Measurements from ENCODE around the gene SRPK3.

SRPK3 gene

GRCh38 chrX:153769865-153770600 is 10.8 kb upstream of the SRPK3 start:
- Histone ChIP-seq H3K9me3 (ENCODE audit: low read length) (no peaks in the 10 kb centered on the region), H3K27me3 (ENCODE audit: insufficient read depth, low read length) (peaks cover 7% of the 10 kb centered on the region), H2AFZ (ENCODE audit: low read depth, low read length) (no peak overlapping the region), H3K36me3 (ENCODE audit: insufficient read depth, low read length) (no peaks in the 10 kb centered on the region), H3K4me1 (ENCODE audit: insufficient read depth, low read length) (peaks cover 21% of the 10 kb centered on the region), H3K4me3 (ENCODE audit: low read length) (no peak overlapping the region)

GRCh38 chrX:153770601-153771414 is 10.0 kb upstream of the SRPK3 start:
- Histone ChIP-seq H3K4me3 (ENCODE audit: low read length) (no peak overlapping the region), H2AFZ (ENCODE audit: low read depth, low read length) (no peak overlapping the region), H3K27me3 (ENCODE audit: insufficient read depth, low read length) (peaks cover 7% of the 10 kb centered on the region), H3K36me3 (ENCODE audit: insufficient read depth, low read length) (no peaks in the 10 kb centered on the region), H3K4me1 (ENCODE audit: insufficient read depth, low read length) (peaks cover 14% of the 10 kb centered on the region), H3K9me3 (ENCODE audit: low read length) (no peaks in the 10 kb centered on the region)

GRCh38 chrX:153771415-153772315 is 9.2 kb upstream of the SRPK3 start:
- Histone ChIP-seq H3K4me3 (ENCODE audit: low read length) (no peak overlapping the region), H3K9me3 (ENCODE audit: low read length) (no peaks in the 10 kb centered on the region), H3K36me3 (ENCODE audit: insufficient read depth, low read length) (no peaks in the 10 kb centered on the region), H3K27me3 (ENCODE audit: insufficient read depth, low read length) (peaks cover 7% of the 10 kb centered on the region), H3K4me1 (ENCODE audit: insufficient read depth, low read length) (peaks cover 5% of the 10 kb centered on the region), H2AFZ (ENCODE audit: low read depth, low read length) (no peak overlapping the region)

- H3K4me1 ChIP-seq (ENCODE audit: insufficient read depth, low read length) = no peaks in the 10 kb centered on the region
- H2AFZ ChIP-seq (ENCODE audit: low read depth, low read length) = no peak overlapping the region
- H3K4me3 ChIP-seq (ENCODE audit: low read length) = no peak overlapping the region
- H3K27me3 ChIP-seq (ENCODE audit: insufficient read depth, low read length) = peaks cover 7% of the 10 kb centered on the region
- H3K9me3 ChIP-seq (ENCODE audit: low read length) = no peaks in the 10 kb centered on the region
- no peaks in the 10 kb centered on the region for H3K36me3 ChIP-seq (ENCODE audit: insufficient read depth, low read length)
These were observed 8.3 kb upstream of the SRPK3 start for GRCh38 chrX:153772316-153773217.

GRCh38 chrX:153773218-153773611 is 7.6 kb upstream of the SRPK3 start:
- H3K9me3 ChIP-seq (ENCODE audit: low read length) = no peaks in the 10 kb centered on the region
- H3K4me3 ChIP-seq (ENCODE audit: low read length) = no peak overlapping the region
- H3K4me1 ChIP-seq (ENCODE audit: insufficient read depth, low read length) = no peaks in the 10 kb centered on the region
- no peaks in the 10 kb centered on the region for H3K36me3 ChIP-seq (ENCODE audit: insufficient read depth, low read length)
- no peak overlapping the region for H2AFZ ChIP-seq (ENCODE audit: low read depth, low read length)
- H3K27me3 ChIP-seq (ENCODE audit: insufficient read depth, low read length) = peaks cover 7% of the 10 kb centered on the region

- Histone ChIP-seq H3K27me3 (ENCODE audit: insufficient read depth, low read length) (peaks cover 7% of the 10 kb centered on the region), H3K9me3 (ENCODE audit: low read length) (no peaks in the 10 kb centered on the region), H3K4me1 (ENCODE audit: insufficient read depth, low read length) (no peaks in the 10 kb centered on the region), H3K36me3 (ENCODE audit: insufficient read depth, low read length) (no peaks in the 10 kb centered on the region), H3K4me3 (ENCODE audit: low read length) (no peak overlapping the region), H2AFZ (ENCODE audit: low read depth, low read length) (no peak overlapping the region)
These were observed 6.9 kb upstream of the SRPK3 start for GRCh38 chrX:153773741-153774575.

- Histone ChIP-seq H3K9me3 (ENCODE audit: low read length) (no peaks in the 10 kb centered on the region), H3K36me3 (ENCODE audit: insufficient read depth, low read length) (no peaks in the 10 kb centered on the region), H3K27me3 (ENCODE audit: insufficient read depth, low read length) (peaks cover 7% of the 10 kb centered on the region)
These were observed 6.1 kb upstream of the SRPK3 start for GRCh38 chrX:153774576-153775292.

GRCh38 chrX:153775293-153776119 is 5.3 kb upstream of the SRPK3 start:
- H3K4me3 ChIP-seq (ENCODE audit: low read length) = no peak overlapping the region
- no peaks in the 10 kb centered on the region for H3K36me3 ChIP-seq (ENCODE audit: insufficient read depth, low read length)
- H3K4me1 ChIP-seq (ENCODE audit: insufficient read depth, low read length) = no peaks in the 10 kb centered on the region
- no peak overlapping the region for H2AFZ ChIP-seq (ENCODE audit: low read depth, low read length)
- H3K9me3 ChIP-seq (ENCODE audit: low read length) = no peaks in the 10 kb centered on the region
- H3K27me3 ChIP-seq (ENCODE audit: insufficient read depth, low read length) = peaks cover 7% of the 10 kb centered on the region

More at GRCh38 chrX:153774576-153775292, 6.1 kb upstream of the SRPK3 start:
- Histone ChIP-seq H2AFZ (ENCODE audit: low read depth, low read length) (no peak overlapping the region), H3K4me1 (ENCODE audit: insufficient read depth, low read length) (no peaks in the 10 kb centered on the region), H3K4me3 (ENCODE audit: low read length) (no peak overlapping the region)

- no peak overlapping the region for H3K4me3 ChIP-seq (ENCODE audit: low read length)
- no peaks in the 10 kb centered on the region for H3K9me3 ChIP-seq (ENCODE audit: low read length)
- H3K36me3 ChIP-seq (ENCODE audit: insufficient read depth, low read length) = no peaks in the 10 kb centered on the region
- no peaks in the 10 kb centered on the region for H3K4me1 ChIP-seq (ENCODE audit: insufficient read depth, low read length)
- H3K27me3 ChIP-seq (ENCODE audit: insufficient read depth, low read length) = peaks cover under 1% of the 10 kb centered on the region
- H2AFZ ChIP-seq (ENCODE audit: low read depth, low read length) = no peak overlapping the region
These were observed 4.7 kb upstream of the SRPK3 start for GRCh38 chrX:153776120-153776599.

- Histone ChIP-seq H3K4me3 (ENCODE audit: low read length) (no peak overlapping the region), H3K9me3 (ENCODE audit: low read length) (no peaks in the 10 kb centered on the region), H2AFZ (ENCODE audit: low read depth, low read length) (no peak overlapping the region), H3K27me3 (ENCODE audit: insufficient read depth, low read length) (no peaks in the 10 kb centered on the region), H3K36me3 (ENCODE audit: insufficient read depth, low read length) (no peaks in the 10 kb centered on the region), H3K4me1 (ENCODE audit: insufficient read depth, low read length) (no peaks in the 10 kb centered on the region)
These were observed 4.2 kb upstream of the SRPK3 start for GRCh38 chrX:153776611-153777045.

Data from neuron (in vitro differentiated cells).